GM21423 (cell line): ENCODE data around the gene FANCE.

Experiments
- ATAC-seq: cut with Tn5 transposase; IDR thresholded peaks from one replicate; pipeline ENCODE4 v1.9.1; 2021; ENCODE audit warnings: mild to moderate bottlenecking, moderate library complexity; ENCODE audit not compliant: unreplicated experiment

FANCE gene

GRCh38 chr6:35452183-35453090 is at the start of gene FANCE:
Gene FANCE (plus strand): TSS chr6:35452338. CDS start chr6:35452546, 208 bp downstream.
- peak; percentile 87 for ATAC-seq

- ATAC-seq: no peak
These were observed 49.3 kb upstream of the FANCE start for GRCh38 chr6:35402856-35403191.

- no peak for ATAC-seq
These were observed 48.3 kb upstream of the FANCE start for GRCh38 chr6:35403544-35404442.

GRCh38 chr6:35406711-35407485 is 45.2 kb upstream of the FANCE start:
- ATAC-seq: no peak

- no peak for ATAC-seq
These were observed 42.9 kb upstream of the FANCE start for GRCh38 chr6:35409245-35409644.

GRCh38 chr6:35410131-35410530 is 42.0 kb upstream of the FANCE start:
- no peak for ATAC-seq

GRCh38 chr6:35411066-35411465 is 41.1 kb upstream of the FANCE start:
- no peak for ATAC-seq

- no peak for ATAC-seq
These were observed 40.0 kb upstream of the FANCE start for GRCh38 chr6:35412102-35412501.

GRCh38 chr6:35413911-35414310 is 38.2 kb upstream of the FANCE start:
- no peak for ATAC-seq

GRCh38 chr6:35415065-35415891 is 36.9 kb upstream of the FANCE start:
- ATAC-seq: no peak

- ATAC-seq: no peak
These were observed 34.0 kb upstream of the FANCE start for GRCh38 chr6:35417979-35418661.

- no peak for ATAC-seq
These were observed 32.7 kb upstream of the FANCE start for GRCh38 chr6:35419417-35419816.

GRCh38 chr6:35419961-35420360 is 32.2 kb upstream of the FANCE start:
- ATAC-seq: no peak

GRCh38 chr6:35425284-35425683 is 26.9 kb upstream of the FANCE start:
- ATAC-seq: no peak

- no peak for ATAC-seq
These were observed 26.1 kb upstream of the FANCE start for GRCh38 chr6:35426074-35426473.

GRCh38 chr6:35427435-35427834 is 24.7 kb upstream of the FANCE start:
- no peak for ATAC-seq

- no peak for ATAC-seq
These were observed 24.3 kb upstream of the FANCE start for GRCh38 chr6:35427851-35428321.

GRCh38 chr6:35428421-35429149 is 23.6 kb upstream of the FANCE start:
- no peak for ATAC-seq

- ATAC-seq: no peak
These were observed 22.7 kb upstream of the FANCE start for GRCh38 chr6:35429463-35429862.
